Spleen (tissue), 7 donors: ENCODE data around the gene CCDC117.
"Not testable (repeated sequence)": the region's sequence is repeated elsewhere in the genome, so short reads cannot be mapped to it uniquely, and the experiment has no call there.

ENCODE experiments used
- CTCF ChIP-seq, 11 experiments: fragments of 200-600 bp in 7 of 11; fragments of 450-650 bp in 4 of 11; sonication (generic) in 4 of 11; IDR thresholded peaks in 8 of 11; conservative IDR thresholded peaks in 3 of 11; 1 replicate in 7 of 11; 2 replicates in 4 of 11; pipeline versions ENCODE4 v1.4.0 to v1.8.0; 2016 to 2021; ENCODE audit warnings: antibody characterized with exemption in 11 of 11, inconsistent platforms in 4 of 11, mild to moderate bottlenecking in 1 of 11
- POLR2A ChIP-seq, 3 donors: fragments of 450-650 bp; IDR thresholded peaks; one replicate each; pipeline ENCODE4 v1.5.1; 2017; ENCODE audit warnings: antibody characterized with exemption in 3 of 3, mild to moderate bottlenecking in 1 of 3
- donor health status: DM: no; HTN: no; CAD: no; lungs with moderate emphysema.
- donor health status: DM: no; HTN: no; CAD: no.
- donor health status: DM: no; HTN: no; CAD: no.

- not testable (repeated sequence) for TF ChIP-seq POLR2A (IDR thresholded peaks at IDR 0.05); CTCF (IDR thresholded peaks at IDR 0.05 in 8 of 11, conservative IDR thresholded peaks at IDR 0.05 in 3 of 11)
Observed at GRCh38 chr22:28754512-28754911, 18.0 kb upstream of the CCDC117 start.
